Activated T-cell treated with anti-CD3 and anti-CD28 coated beads for 4 hours (primary cell): Measurements from ENCODE around the gene B3GNT4.
A peak's percentile ranks its signal among the peaks of the same experiment; 100 is the strongest.
"Not testable (repeated sequence)": the region's sequence is repeated elsewhere in the genome, so short reads cannot be mapped to it uniquely, and the experiment has no call there.

Experiments
- DNase-seq: peaks from one replicate; pipeline ENCODE4 v3.0.0-alpha.2; 2020

The B3GNT4 gene

DNA sequence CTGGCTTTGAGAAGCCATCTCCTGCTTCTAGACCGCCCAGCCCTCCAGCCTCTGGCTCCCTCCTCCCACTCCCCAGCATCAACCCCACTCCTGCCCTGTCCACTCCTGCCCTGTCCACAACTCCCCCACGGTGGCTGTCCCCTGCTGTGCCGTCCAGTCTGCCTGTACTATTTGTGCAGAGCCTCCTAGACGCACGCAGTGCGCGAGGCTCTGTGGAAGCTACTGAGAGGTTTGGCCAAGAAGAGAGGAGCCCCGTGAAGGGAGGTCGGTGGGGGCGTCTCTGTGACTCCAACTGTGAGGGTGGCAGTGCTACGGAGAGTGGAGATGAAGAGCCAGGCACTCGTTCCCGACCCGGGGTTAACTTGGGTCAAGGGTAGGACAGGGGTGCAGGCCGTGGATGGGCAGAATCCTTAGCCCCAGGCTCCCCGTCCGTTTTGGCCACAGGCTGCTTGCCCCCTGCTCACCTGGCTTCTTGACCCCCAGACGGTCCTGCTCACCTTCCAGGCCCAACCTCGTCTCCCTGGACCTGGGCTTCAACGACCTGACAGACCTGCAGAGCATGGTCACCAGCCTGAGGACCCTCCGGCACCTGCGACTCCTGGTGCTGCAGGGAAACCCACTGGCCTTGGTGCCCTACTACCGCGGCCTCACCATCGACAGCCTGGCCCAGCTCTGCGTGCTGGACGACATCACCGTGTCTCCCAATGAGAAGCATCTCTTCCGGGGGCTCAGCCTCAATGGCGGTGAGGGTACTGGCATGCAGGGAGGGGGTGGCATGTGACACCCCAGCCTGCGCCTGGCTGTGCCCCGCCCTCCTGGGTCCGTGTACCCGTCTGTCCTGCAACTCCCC is 13.7 kb upstream of the B3GNT4 start:
- DNase-seq = no peak

DNA sequence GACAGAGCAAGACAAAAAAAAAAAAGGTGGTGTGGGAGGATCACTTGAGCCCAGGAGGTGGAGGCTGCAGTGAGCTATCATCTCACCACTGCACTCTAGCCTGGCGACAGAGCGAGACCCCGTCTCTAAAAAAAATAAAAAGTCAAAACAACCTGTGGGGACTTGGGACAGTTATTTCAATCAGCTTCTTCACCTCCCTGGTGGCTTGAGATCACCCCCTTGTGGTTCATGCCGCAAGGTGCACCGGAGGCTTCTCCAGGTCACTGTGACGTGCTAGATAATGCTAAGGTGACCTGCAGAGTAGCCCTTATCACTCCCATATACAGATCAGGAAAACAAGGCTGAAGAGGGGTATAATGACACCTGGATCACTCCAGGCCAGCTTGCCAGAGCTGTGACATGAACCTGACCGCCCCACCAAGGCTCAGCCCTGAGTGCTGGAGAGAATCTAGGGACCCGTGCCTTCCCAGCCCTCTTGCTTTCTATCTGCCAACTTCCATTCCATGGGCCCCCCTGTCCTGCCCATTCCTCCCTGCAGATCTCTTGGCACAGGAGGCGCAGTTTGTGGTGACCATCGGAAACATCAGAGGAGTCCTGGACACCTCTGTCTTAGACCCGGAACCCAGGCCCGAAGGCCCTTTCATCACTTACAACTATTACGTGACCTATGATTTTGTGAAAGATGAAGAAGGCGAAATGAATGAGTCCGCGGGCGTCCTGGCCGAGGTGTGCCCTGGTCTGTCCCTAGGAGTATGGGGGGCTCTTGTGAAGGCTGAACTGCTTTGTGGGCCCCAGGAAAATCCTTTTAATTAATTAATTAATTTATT is 12.5 kb upstream of the B3GNT4 start:
- DNase-seq = peak; percentile 61

DNA sequence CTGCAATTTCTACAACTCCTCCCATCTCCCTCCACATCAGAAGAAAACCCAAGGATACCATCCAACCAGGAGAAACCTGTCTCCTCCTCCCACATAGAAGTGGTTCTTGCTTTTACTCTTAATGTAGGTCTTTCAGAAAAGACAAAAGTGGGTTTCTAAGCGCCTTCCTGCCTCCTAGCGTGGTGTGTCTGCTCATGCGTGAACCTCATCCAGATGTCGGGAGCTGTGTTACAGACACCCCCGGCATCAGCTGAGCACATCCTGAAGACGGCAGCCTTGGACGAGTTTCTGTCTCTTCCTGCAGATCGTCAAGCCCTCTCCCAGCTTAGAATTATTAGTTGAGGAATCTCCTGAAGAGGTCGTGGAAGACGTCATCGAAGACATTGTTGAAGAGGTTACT is 11.1 kb upstream of the B3GNT4 start:
- no peak for DNase-seq

DNA sequence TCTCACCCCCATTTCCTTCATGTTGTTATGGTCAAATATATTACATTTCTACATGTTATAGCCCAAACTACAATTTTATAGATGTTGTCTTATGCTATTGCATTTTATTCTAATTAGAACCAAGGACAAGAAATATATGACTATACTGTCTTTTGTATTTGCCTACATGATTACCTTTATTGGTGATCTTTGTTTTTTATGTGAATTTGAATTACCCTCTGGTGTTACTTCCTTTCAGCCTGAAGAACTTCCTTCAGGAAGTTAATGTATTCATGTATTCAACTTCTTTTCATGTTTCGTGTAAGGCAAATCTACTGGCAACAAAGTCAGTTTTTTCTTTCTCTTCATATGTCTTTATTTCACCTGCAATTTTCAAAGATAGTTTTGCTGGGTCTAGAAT is 8.7 kb upstream of the B3GNT4 start:
- no peak for DNase-seq

DNA sequence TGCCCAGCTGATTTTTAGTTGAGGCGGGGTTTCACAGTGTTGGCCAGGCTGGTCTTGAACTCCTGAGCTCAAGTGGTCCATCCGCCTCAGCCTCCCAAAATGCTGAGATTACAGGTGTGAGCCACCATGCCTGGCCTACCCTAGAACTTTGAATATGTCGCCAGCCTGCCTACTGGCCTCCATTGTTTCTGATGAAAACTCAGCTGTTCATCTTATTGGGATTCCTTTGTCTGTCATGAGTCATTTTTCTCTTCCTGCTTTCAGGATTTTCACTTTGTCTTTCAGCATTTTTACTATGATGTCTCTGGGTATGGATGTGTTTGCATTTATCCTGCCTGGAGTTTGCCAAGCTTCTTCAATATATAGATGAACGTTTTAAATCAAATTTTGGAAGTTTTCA is 8.1 kb upstream of the B3GNT4 start:
- DNase-seq = no peak

DNA sequence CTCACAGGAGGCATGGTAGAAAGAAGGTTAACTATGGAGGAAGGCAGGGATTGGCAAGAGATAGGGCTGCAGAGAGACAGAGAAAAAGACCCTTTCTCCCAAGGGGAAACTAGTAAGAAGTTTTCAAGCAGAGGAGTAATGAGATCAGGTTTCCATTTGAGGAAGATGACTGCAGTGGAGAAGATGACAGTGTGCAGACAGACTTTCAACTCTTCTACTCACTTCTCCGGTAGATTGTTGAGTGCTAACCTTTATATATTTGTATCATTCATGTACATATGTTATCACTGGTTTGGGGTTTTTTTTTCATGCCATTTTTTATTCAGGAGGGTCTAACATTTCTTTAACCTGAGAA is 5.9 kb upstream of the B3GNT4 start:
- DNase-seq = no peak

DNA sequence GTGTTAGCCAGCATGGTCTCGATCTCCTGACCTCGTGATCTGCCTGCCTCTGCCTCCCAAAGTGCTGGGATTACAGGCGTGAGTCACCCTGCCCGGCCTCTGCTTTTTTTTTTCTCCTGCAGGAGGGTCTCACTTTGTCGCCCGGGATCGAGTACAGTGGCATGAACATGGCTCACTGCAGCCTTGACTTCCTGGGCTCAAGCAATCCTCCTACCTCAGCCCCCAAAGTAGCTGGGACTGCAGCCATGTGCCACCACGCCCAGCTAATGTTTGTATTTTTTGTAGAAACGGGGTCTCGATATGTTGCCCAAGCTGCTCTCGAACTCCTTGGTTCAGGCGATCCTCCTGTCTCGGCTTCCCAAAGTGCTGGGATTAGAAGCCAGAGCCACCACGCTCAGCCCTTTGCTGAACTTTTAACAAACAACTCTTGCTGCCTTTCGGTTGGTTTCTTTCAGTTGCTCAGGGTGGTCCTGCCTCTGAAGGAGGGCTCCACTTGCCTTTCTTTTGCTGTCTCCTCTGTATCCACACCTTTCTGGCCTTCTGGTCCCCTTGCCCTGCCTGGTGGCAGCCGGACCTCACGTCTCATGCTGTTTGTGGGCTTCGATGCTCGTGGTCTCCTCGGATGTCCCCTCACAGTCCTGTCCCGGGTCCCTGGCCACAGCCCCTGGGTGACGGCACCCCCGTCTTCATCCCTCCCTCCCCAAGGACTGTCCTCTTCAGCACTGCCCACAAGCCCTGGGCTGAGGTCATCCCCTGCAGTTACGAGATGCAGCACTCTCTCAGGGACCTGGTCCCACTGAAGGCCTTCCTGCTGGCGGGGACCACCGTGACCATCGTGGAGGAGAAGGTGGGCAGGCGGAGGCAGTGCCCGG is 3.8 kb upstream of the B3GNT4 start:
- DNase-seq = no peak

DNA sequence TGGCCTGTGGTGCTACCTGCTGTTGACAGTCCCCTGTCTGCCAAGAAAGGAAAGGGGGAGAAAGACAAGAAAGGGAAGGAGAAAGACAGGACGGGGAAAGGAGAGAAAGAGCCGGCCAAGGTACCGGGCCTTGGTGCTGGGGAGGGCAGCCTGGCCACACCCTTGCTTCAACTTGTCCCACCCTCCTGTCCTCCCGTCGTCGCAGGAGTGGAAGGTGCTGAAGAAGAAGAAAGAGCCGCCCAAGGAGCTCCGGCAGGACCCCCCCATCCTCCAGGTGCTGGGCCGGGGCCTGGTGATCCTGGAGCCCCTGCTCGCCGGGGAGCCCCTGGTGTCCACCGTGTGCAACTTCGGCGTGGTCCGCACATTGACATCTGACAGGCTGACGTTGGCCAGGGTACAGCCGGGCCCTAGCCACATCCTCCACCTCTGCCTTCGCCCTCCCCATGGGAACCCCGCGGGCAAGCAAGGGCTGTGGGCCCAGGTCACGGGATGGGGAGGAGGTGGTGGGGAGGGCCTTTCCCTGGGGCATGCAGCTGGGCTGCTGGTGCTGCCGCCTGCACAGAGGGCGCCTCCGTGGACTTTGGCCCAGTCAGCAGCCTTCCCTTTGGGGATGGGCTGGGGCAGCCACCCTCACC is 2.9 kb upstream of the B3GNT4 start:
- DNase-seq = no peak

DNA sequence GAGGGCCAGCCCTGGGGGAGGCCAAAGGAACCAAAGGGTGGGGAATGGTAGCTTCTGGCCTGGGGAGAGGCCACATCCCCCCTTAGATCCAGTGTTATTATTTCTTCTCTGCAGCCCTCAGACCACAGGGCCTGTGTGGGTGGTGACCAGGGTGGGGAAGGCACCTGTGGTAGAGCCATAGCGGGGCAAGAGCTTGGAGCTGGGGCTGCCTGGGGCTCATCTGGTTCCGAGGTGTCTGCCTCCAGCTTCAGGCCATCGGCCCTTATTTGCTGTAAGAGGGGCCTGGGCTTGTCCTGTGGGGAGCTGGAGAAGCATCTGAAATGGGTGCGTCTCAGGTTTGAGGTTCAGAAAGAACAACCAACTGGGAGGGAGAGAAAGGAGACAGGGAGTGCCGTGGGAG is 2.1 kb upstream of the B3GNT4 start:
- DNase-seq = no peak

DNA sequence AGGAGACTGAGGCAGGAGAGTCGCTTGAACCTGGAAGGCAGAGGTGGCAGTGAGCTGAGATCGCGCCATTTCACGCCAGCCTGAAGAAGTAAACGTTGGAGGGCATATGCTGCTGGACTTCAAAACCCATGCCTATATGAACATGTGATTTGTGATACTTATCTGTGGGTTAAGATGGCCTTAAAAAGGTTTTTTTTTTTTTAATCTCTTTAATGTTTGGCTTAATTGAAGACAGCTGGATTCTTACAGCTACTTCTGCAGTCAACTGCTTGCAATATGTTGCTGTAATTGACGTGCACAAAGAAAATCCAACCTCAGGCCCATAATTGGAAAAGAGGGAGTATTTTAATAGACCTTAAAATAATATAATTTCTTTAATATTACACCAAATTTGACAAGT is 1.5 kb upstream of the B3GNT4 start:
- no peak for DNase-seq

DNA sequence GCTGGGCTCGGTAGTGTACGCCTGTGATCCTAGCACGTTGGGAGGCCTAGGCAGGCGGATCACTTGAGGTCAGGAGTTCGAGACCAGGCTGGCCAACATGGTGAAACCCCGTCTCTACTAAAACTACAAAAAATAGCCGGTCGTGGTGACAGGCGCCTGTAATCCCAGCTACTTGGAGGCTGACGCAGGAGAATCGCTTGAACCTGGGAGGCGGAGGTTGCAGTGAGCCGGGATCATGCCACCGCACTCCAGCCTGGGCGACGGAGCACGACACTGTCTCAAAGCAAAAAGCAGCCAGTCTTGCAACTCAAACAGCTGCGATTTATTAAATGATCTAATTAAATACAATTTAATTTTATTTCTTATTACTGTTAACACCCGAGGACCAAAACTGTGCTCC is 698 bp upstream of the B3GNT4 start:
- not testable (repeated sequence) for DNase-seq

DNA sequence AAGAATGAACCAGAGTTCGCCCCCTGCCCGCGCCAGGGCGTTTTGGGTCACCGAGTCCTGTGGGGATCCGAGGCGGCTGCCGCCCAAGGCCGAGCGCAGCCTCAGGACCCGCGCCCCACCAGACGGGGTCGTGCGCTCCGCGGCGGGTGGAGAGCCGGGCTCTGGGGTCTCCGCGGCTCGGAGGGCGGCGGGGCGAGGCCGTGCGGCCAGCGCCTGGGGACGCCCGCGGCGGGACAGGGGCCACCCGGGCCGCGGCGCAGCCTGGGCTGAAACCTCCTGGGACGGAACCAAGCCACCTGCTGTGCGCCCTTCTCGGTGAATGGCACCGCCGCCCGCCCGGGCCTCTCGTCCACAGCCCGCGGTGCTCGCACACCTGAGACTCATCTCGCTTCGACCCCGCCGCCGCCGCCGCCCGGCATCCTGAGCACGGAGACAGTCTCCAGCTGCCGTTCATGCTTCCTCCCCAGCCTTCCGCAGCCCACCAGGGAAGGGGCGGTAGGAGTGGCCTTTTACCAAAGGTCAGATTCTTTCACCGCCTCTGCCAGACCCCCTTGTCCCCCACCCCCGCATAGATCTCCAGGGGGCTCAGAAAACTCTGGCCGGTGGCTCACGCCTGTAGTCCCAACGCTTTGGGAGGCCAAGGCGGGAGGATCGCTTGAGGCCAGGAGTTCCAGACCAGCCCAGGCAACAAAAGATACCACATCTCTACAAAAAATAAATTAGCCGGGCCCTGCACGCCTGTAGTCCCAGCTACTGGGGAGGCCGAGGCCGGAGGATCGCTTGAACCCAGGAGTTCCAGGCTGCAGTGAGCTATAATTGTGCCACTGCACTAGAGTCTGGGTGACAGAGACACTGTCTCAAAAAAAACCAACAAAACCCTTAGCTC is 901 bp downstream of the B3GNT4 start:
- no peak for DNase-seq

DNA sequence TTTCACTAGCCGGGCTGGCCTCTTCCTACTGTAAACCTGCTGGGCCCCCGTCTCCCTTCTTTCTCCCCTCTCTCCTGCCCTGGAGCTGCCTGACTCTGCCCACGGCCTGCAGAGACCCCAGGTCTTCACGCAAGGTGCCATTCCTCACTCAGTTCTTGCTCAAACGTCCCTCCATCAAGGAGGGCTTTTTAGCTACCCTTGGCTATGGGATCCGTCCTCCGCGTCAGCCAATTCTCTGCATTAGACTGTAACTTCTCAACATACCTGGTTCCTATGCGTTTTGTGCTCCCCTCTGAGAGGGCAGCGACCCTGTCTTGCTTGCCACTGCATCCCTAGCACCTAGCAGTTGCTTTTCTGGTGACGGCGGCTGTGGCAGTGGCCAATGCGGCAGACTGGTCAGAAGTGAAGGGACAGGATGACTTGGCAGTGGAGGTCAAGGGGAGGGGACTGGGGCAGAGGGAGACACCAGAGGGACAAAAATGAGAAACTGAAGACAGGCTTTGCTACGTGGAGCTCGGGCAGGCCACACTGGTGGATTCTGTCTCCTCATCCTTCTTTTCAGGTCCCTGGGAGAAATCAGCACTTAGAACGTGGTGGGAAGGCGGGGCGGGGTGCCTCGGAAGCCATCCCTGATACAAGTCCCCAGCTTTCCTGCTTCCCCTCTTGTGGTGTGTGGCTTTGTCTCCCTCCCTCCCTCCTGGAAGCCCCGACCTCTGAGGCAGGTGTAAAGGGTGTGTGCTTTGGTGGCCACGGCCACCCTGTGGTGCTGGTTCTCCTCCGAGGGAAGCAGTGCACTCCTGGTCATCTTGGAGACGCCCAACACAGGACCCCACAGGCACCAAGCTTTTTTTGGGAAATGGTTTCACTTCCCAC is 1.8 kb downstream of the B3GNT4 start:
- DNase-seq = no peak

DNA sequence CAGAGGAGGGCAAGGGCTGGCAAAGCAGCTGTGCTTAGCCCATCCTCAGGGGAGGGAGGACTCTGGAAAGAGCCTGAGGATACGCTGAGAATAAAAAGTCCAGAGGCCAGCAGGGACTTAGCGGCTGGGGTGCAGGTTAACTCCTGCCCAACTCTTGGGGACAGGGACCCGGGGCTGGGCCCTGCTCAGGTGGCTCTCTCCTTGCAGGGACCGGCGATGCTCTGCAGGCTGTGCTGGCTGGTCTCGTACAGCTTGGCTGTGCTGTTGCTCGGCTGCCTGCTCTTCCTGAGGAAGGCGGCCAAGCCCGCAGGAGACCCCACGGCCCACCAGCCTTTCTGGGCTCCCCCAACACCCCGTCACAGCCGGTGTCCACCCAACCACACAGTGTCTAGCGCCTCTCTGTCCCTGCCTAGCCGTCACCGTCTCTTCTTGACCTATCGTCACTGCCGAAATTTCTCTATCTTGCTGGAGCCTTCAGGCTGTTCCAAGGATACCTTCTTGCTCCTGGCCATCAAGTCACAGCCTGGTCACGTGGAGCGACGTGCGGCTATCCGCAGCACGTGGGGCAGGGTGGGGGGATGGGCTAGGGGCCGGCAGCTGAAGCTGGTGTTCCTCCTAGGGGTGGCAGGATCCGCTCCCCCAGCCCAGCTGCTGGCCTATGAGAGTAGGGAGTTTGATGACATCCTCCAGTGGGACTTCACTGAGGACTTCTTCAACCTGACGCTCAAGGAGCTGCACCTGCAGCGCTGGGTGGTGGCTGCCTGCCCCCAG is 2.8 kb downstream of the B3GNT4 start:
- DNase-seq = no peak

DNA sequence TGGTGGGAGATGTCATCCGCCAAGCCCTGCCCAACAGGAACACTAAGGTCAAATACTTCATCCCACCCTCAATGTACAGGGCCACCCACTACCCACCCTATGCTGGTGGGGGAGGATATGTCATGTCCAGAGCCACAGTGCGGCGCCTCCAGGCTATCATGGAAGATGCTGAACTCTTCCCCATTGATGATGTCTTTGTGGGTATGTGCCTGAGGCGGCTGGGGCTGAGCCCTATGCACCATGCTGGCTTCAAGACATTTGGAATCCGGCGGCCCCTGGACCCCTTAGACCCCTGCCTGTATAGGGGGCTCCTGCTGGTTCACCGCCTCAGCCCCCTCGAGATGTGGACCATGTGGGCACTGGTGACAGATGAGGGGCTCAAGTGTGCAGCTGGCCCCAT is 3.5 kb downstream of the B3GNT4 start:
- no peak for DNase-seq

DNA sequence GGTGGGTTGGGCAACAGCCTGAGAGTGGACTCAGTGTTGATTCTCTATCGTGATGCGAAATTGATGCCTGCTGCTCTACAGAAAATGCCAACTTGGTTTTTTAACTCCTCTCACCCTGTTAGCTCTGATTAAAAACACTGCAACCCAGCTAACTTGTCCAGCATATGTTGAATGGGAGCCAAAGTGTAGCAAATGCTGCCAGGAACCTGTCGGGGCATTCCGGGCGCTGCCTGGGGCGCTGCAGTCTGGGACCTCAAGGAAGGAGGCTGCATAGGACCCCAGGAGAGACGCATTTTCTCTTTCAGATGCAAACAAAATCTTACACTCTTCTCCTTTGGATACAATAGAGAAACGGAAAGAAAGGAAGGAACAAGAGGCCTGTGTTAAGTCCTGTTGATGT is 3.9 kb downstream of the B3GNT4 start:
- DNase-seq = no peak

DNA sequence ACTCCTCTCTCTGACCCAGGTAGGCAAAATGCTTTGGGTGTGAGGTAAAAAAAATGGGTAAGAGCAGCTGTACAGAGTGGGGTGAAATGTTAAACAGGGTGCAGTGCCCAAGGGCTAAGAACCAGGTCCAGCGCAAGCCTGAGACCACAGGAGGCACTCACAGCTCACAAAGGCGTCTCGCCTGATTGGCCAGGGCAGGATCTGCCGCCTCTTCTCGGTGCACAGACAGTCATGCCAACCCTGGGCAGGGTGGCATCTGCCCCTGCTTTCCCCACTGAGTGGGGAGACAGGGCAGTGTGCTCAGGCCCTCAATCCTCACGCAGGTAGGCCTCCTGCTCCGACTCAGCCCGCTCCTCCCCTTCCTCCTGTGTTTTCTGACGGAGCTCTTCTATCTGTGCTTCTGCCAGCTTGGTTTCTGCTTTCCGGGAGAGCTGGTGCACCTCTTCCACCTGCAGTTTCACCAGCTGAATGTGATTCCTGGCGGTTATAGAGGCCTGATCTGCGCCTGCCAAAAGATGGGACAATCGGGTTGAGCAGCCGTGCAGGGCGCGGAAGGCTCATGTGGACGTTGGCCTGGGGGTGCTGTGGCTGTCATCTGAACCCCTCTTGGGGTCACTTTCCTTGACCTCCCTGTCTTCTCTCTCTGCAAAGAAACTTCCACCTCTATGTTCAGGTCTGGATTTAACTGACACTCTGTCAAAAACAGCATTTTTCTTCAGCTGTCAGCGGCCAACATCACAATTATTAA is 4.7 kb downstream of the B3GNT4 start:
- no peak for DNase-seq

DNA sequence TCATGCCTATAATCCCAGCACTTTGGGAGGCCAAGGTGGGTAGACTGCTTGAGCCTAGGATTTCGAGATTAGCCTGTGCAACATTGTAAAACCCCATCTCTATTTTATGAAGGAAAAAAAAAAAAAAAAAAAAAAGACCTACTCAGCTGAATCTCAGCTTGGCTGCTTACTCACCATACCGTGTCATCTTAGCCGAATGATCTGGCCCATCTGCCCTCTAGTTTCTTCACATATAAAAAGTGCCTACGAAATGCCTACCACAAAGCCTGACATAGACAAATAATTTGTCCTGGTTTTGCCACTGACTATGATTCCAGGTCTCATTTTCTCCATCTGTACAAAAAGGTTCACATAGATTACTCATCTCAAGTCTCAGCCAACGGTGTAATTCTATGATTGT is 12.3 kb downstream of the B3GNT4 start:
- no peak for DNase-seq

DNA sequence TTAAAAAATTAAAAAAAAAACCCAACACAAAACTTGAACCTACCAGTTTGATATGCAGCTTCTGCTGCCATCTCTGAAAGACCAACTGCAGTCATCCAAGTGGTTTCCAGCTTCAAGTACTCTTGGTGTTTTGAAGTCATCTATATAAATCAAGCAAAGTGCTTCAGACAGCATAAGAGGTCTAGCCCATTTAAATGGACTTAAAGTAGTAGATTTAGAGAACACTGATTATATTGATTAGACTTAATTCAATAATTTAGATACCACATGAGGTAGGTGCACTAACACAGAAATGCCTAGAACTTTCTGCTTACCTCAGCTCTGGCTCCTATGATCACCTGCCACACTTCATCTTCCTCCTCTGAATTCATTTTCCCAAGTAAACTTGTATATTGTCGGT is 12.9 kb downstream of the B3GNT4 start:
- DNase-seq = no peak
